Liver (tissue), 3 donors: Measurements from ENCODE around the gene PCBD1.

Experiments used
- EGR1 ChIP-seq, 2 donors: IDR thresholded peaks; 2 replicates each; pipeline ENCODE4 v1.6.1; 2016 to 2018; ENCODE audit warnings: antibody characterized with exemption in 2 of 2, low read depth in 2 of 2
- FOXA1 ChIP-seq: IDR thresholded peaks from 2 replicates; pipeline ENCODE4 v1.6.1; 2016; ENCODE audit warnings: antibody characterized with exemption
- GABPA ChIP-seq, 2 donors: IDR thresholded peaks in 1 of 2; conservative IDR thresholded peaks in 1 of 2; 2 replicates each; pipeline ENCODE4 v1.6.1; 2016; ENCODE audit warnings: antibody characterized with exemption in 2 of 2, mild to moderate bottlenecking in 1 of 2, moderate library complexity in 1 of 2
- HNF4A ChIP-seq, 2 donors: conservative IDR thresholded peaks; 2 replicates each; pipeline ENCODE4 v1.6.1; 2016; ENCODE audit warnings: antibody characterized with exemption in 2 of 2, mild to moderate bottlenecking in 2 of 2
- JUND ChIP-seq, 2 donors: IDR thresholded peaks; 2 replicates each; pipeline ENCODE4 v1.6.1; 2016; ENCODE audit warnings: antibody characterized with exemption in 2 of 2
- NR2F2 ChIP-seq: IDR thresholded peaks from 2 replicates; pipeline ENCODE4 v1.6.1; 2016; ENCODE audit warnings: antibody characterized with exemption
- RAD21 ChIP-seq, 2 donors: IDR thresholded peaks; 2 replicates each; pipeline ENCODE4 v1.6.1; 2016; ENCODE audit warnings: antibody characterized with exemption in 2 of 2, mild to moderate bottlenecking in 2 of 2
- TAF1 ChIP-seq: conservative IDR thresholded peaks from 2 replicates; pipeline ENCODE4 v1.6.1; 2016; ENCODE audit warnings: antibody characterized with exemption, mild to moderate bottlenecking
- YY1 ChIP-seq: IDR thresholded peaks from 2 replicates; pipeline ENCODE4 v1.6.1; 2016; ENCODE audit warnings: antibody characterized with exemption, mild to moderate bottlenecking
- TF ChIP-seq, protein P1 (sequence below): fragments of 150-350 bp; IDR thresholded peaks from 2 replicates; pipeline ENCODE4 v1.5.1; 2017; ENCODE audit warnings: improper control_type of control experiment, low read depth, low read length; ENCODE audit not compliant: missing input control
- TF ChIP-seq, protein P2 (sequence below): IDR thresholded peaks from 2 replicates; pipeline ENCODE4 v1.6.1; 2016; ENCODE audit warnings: antibody characterized with exemption, mild to moderate bottlenecking
- TF ChIP-seq, protein P3 (sequence below): IDR thresholded peaks from 2 replicates; pipeline ENCODE4 v1.6.1; 2016; ENCODE audit warnings: antibody characterized with exemption
- TF ChIP-seq, protein P4 (sequence below): IDR thresholded peaks from 2 replicates; pipeline ENCODE4 v1.6.1; 2016; ENCODE audit warnings: antibody characterized with exemption
- donor health status: healthy.
- donor health status: healthy.

DNA sequence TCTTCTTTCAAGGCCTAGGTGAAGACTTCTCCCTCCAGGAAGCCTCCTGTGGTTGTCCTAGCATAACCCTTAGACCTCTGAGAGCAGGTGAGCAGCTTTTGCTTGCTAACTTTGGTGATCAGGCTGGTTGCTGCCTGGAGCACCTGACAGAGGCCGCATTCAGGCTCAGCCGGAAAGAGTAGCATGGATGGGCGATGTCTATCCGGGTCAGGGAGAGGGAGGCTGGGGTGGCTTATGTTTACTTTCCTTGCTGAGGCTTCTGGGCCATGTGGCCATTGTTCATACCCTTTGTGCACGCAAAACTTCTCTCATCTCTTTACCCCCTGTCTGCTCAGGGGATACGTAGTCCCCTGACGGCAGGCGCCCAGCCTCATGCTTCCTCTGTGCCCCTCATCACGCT, 27.4 kb upstream of the PCBD1 start:
- TF ChIP-seq, protein P1, sequence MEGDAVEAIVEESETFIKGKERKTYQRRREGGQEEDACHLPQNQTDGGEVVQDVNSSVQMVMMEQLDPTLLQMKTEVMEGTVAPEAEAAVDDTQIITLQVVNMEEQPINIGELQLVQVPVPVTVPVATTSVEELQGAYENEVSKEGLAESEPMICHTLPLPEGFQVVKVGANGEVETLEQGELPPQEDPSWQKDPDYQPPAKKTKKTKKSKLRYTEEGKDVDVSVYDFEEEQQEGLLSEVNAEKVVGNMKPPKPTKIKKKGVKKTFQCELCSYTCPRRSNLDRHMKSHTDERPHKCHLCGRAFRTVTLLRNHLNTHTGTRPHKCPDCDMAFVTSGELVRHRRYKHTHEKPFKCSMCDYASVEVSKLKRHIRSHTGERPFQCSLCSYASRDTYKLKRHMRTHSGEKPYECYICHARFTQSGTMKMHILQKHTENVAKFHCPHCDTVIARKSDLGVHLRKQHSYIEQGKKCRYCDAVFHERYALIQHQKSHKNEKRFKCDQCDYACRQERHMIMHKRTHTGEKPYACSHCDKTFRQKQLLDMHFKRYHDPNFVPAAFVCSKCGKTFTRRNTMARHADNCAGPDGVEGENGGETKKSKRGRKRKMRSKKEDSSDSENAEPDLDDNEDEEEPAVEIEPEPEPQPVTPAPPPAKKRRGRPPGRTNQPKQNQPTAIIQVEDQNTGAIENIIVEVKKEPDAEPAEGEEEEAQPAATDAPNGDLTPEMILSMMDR, result no peak
- TF ChIP-seq RAD21 (IDR thresholded peaks at IDR 0.05) (no peak), TAF1 (no peak), YY1 (no peak), GABPA (IDR thresholded peaks at IDR 0.05 in 1 of 2, conservative IDR thresholded peaks at IDR 0.05 in 1 of 2) (no peak), FOXA1 (no peak), NR2F2 (no peak), JUND (IDR thresholded peaks at IDR 0.05) (no peak), HNF4A (conservative IDR thresholded peaks at IDR 0.05) (no peak), EGR1 (IDR thresholded peaks at IDR 0.05; ENCODE audit: low read depth in 2 of 2) (no peak)
- TF ChIP-seq, protein P2, sequence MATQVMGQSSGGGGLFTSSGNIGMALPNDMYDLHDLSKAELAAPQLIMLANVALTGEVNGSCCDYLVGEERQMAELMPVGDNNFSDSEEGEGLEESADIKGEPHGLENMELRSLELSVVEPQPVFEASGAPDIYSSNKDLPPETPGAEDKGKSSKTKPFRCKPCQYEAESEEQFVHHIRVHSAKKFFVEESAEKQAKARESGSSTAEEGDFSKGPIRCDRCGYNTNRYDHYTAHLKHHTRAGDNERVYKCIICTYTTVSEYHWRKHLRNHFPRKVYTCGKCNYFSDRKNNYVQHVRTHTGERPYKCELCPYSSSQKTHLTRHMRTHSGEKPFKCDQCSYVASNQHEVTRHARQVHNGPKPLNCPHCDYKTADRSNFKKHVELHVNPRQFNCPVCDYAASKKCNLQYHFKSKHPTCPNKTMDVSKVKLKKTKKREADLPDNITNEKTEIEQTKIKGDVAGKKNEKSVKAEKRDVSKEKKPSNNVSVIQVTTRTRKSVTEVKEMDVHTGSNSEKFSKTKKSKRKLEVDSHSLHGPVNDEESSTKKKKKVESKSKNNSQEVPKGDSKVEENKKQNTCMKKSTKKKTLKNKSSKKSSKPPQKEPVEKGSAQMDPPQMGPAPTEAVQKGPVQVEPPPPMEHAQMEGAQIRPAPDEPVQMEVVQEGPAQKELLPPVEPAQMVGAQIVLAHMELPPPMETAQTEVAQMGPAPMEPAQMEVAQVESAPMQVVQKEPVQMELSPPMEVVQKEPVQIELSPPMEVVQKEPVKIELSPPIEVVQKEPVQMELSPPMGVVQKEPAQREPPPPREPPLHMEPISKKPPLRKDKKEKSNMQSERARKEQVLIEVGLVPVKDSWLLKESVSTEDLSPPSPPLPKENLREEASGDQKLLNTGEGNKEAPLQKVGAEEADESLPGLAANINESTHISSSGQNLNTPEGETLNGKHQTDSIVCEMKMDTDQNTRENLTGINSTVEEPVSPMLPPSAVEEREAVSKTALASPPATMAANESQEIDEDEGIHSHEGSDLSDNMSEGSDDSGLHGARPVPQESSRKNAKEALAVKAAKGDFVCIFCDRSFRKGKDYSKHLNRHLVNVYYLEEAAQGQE, result no peak
- TF ChIP-seq, protein P3, sequence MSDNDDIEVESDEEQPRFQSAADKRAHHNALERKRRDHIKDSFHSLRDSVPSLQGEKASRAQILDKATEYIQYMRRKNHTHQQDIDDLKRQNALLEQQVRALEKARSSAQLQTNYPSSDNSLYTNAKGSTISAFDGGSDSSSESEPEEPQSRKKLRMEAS, result no peak
- TF ChIP-seq, protein P4, sequence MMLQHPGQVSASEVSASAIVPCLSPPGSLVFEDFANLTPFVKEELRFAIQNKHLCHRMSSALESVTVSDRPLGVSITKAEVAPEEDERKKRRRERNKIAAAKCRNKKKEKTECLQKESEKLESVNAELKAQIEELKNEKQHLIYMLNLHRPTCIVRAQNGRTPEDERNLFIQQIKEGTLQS, result no peak
